Right lobe of liver (tissue), 4 donors: ENCODE data around the gene THTPA.

Source experiments
- POLR2A ChIP-seq: fragments of 450-650 bp; IDR thresholded peaks from one replicate; pipeline ENCODE4 v1.6.1; 2017; ENCODE audit warnings: antibody characterized with exemption, mild to moderate bottlenecking
- TF ChIP-seq, protein P1 (sequence below), 4 donors: fragments of 200-600 bp in 3 of 4; fragments of 450-650 bp in 1 of 4; IDR thresholded peaks; one replicate each; pipeline versions ENCODE4 v1.5.1 to v1.8.0; 2016 to 2022; ENCODE audit warnings: antibody characterized with exemption in 4 of 4, mild to moderate bottlenecking in 2 of 4
- donor health status: DM: no; HTN: no; CAD: no.
- donor health status: DM: no; HTN: no; CAD: no.
- donor health status: DM: no; HTN: yes; CAD: no.

DNA sequence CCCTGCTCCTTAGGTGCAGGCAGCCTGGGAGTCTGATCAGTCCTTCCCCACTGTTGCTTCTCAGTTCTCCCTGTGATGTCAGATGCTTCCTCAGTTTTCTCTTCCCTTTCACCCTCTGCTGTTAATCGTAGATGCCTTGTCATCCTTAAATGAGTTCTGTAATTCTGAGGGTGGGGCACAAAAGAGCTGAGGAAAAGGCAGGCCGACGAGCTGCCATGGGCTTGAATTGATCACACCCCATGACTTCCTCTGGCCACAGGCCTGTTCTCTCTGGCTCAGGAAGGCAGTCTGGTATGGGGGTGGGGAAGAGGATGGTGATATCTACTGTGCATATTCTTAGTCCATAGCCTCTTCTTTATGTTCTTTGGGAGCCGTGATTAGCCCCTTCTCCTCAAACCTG, 16.8 kb downstream of the THTPA start:
- TF ChIP-seq POLR2A, result no peak
- TF ChIP-seq, protein P1, sequence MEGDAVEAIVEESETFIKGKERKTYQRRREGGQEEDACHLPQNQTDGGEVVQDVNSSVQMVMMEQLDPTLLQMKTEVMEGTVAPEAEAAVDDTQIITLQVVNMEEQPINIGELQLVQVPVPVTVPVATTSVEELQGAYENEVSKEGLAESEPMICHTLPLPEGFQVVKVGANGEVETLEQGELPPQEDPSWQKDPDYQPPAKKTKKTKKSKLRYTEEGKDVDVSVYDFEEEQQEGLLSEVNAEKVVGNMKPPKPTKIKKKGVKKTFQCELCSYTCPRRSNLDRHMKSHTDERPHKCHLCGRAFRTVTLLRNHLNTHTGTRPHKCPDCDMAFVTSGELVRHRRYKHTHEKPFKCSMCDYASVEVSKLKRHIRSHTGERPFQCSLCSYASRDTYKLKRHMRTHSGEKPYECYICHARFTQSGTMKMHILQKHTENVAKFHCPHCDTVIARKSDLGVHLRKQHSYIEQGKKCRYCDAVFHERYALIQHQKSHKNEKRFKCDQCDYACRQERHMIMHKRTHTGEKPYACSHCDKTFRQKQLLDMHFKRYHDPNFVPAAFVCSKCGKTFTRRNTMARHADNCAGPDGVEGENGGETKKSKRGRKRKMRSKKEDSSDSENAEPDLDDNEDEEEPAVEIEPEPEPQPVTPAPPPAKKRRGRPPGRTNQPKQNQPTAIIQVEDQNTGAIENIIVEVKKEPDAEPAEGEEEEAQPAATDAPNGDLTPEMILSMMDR (IDR thresholded peaks at IDR 0.05), result no peak
